Mammary epithelial cell (primary cell): ENCODE data around the gene RPL19.

Experiments used
- CTCF ChIP-seq, 2 donors: IDR thresholded peaks in 1 of 2; conservative IDR thresholded peaks in 1 of 2; 2 replicates each; pipeline ENCODE4 v1.5.1; 2011 to 2012; ENCODE audit warnings: inconsistent platforms in 2 of 2, low read length in 2 of 2, mild to moderate bottlenecking in 2 of 2, control low read depth in 1 of 2, low read depth in 1 of 2; ENCODE audit not compliant: insufficient read depth in 1 of 2; ENCODE audit errors: extremely low read depth in 1 of 2
- EZH2 ChIP-seq: IDR thresholded peaks from 2 replicates; pipeline ENCODE4 v1.6.1; 2012; ENCODE audit warnings: low read length, inconsistent platforms, borderline replicate concordance

GRCh38 chr17:39193346-39193745, 6.7 kb upstream of the RPL19 start:
- no peak for TF ChIP-seq CTCF (conservative IDR thresholded peaks at IDR 0.05 in 1 of 2, IDR thresholded peaks at IDR 0.05 in 1 of 2; ENCODE audit: extremely low read depth in 1 of 2, insufficient read depth in 1 of 2, low read depth in 1 of 2, low read length in 2 of 2)
- no peak for TF ChIP-seq EZH2
